Measurements from ENCODE around the gene IPMK. TPM values are rescaled to one million over a fixed set of nuclear protein-coding genes. Genes with fewer than 3 reads are reported as not detected.
"Not testable (repeated sequence)": the region's sequence is repeated elsewhere in the genome, so short reads cannot be mapped to it uniquely, and the experiment has no call there.

The IPMK gene
- total and polyA plus RNA-seq, 2 experiments from 2014 or later, result 5.5 to 17.8 TPM

DNA sequence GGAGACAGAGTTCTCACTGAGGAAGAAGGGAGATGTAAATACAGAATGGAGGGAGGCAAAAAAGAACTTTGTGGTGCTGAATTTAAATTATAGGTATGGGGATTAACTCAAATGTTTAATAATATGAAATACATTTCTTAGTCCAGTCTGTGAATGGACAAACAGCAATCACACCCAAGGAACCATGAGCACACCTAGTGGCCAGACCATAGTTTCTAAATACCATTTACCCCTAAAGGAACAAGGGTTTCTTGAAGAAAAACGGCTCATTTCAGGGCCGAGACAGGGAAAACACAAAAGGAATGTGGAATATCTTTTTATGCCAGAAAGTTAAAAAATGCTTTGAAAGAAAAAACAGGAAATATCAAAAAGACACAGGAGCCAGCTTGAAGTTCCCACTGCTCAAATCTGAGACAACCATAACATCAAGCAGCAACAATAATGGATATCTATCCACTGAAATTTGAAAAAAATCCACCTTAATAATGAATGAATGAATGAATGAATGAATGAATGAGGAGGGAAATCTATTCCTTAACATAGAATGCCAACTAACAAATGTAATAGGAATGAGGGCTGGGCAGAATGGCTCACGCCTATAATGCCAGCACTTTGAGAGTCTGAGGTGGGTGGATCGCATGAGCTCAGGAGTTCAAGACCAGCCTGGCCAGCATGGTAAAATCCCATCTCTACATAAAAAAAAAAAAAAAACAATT lies 8.6 kb downstream of the IPMK start:
- Mint-ChIP-seq H3K27me3 (ENCODE audit: insufficient read depth, low read depth, poor library complexity) (peaks cover 11% of the 10 kb centered on the region), H3K4me1 (peaks cover 19% of the 10 kb centered on the region), H3K9me3 (peaks cover 44% of the 10 kb centered on the region), H3K27ac (no peak overlapping the region), H3K36me3 (ENCODE audit: low read depth) (peaks cover 50% of the 10 kb centered on the region), H3K4me3 (no peak overlapping the region)
- Histone ChIP-seq H3F3A (replicated peaks; ENCODE audit: low read depth) (no peaks in the 10 kb centered on the region), H2AFZ (no peak overlapping the region), H3K4me2 (no peak overlapping the region), H4K20me1 (replicated peaks; ENCODE audit: insufficient read depth) (no peaks in the 10 kb centered on the region), H3K4me1 (ENCODE audit: insufficient read depth) (peaks cover 8% of the 10 kb centered on the region; the same call in 1 of the 2 replicates), H3K79me2 (replicated peaks; ENCODE audit: insufficient read depth) (peaks cover 83% of the 10 kb centered on the region), H3K9me2 (ENCODE audit: insufficient read depth) (no peaks in the 10 kb centered on the region), H3K4me3 (no peak overlapping the region), H3K27ac (ENCODE audit: low read depth) (no peak overlapping the region), H3K36me3 (ENCODE audit: insufficient read depth) (peaks cover 16% of the 10 kb centered on the region; the same call in 1 of the 2 replicates), H3K27me3 (ENCODE audit: insufficient read depth) (no peaks in the 10 kb centered on the region)
- ATAC-seq (no peak), DNase-seq (ENCODE audit: low spot score) (no peak)
- TF ChIP-seq EZH2phosphoT487 (IDR thresholded peaks at IDR 0.05; ENCODE audit: unreplicated experiment), result no peak
- TF ChIP-seq, protein P1, sequence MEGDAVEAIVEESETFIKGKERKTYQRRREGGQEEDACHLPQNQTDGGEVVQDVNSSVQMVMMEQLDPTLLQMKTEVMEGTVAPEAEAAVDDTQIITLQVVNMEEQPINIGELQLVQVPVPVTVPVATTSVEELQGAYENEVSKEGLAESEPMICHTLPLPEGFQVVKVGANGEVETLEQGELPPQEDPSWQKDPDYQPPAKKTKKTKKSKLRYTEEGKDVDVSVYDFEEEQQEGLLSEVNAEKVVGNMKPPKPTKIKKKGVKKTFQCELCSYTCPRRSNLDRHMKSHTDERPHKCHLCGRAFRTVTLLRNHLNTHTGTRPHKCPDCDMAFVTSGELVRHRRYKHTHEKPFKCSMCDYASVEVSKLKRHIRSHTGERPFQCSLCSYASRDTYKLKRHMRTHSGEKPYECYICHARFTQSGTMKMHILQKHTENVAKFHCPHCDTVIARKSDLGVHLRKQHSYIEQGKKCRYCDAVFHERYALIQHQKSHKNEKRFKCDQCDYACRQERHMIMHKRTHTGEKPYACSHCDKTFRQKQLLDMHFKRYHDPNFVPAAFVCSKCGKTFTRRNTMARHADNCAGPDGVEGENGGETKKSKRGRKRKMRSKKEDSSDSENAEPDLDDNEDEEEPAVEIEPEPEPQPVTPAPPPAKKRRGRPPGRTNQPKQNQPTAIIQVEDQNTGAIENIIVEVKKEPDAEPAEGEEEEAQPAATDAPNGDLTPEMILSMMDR (conservative IDR thresholded peaks at IDR 0.05; ENCODE audit: low read depth in 2 of 2), result peak; percentile 22 to 30; a peak in 1 of 4 replicates

DNA sequence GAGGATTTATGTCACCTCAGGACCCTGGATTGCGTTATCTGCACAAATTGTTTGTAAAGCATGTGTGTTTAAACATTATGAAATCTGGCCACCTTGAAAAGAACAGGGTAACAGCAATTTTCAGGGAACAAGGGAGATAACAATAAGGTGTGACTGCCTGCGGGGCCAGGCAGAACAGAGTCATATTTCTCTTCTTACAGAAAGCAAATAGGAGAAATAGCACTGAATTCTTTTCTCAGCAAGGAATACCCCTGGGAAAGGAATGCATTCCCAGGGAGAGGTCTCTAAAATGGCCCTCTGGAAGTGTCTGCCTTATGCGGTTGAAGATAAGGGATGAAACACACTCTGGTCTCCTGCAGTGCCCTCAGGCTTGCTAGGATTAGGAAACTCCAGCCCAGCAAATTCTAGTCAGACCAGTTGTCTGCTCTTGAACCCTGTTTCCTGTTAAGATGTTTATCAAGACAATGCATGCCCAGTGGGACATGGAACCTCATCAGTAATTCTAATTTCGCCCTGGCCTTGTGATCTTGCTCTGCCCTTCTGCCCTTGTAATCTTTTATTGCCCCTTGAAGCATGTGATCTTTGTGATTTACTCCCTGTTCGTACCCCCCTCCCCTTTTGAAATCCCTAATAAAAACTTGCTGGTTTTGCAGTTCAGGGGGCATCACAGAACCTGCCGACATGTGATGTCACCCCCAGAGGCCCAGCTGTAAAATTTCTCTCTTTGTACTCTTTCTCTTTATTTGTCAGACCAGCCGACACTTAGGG lies 11.5 kb downstream of the IPMK start:
- DNase-seq (ENCODE audit: low spot score), result peak; percentile 62
- not testable (repeated sequence) for H3K27ac ChIP-seq (ENCODE audit: low read depth); H3K27ac Mint-ChIP-seq; H4K20me1 ChIP-seq (replicated peaks; ENCODE audit: insufficient read depth); H3K4me2 ChIP-seq; H2AFZ ChIP-seq; H3K4me3 ChIP-seq; H3F3A ChIP-seq (replicated peaks; ENCODE audit: low read depth); H3K27me3 ChIP-seq (ENCODE audit: insufficient read depth); H3K9me2 ChIP-seq (ENCODE audit: insufficient read depth); H3K4me3 Mint-ChIP-seq; H3K4me1 Mint-ChIP-seq; H3K4me1 ChIP-seq (ENCODE audit: insufficient read depth); ATAC-seq
- peaks cover 63% of the 10 kb centered on the region for H3K36me3 Mint-ChIP-seq (ENCODE audit: low read depth)
- H3K9me3 Mint-ChIP-seq, result peaks cover 59% of the 10 kb centered on the region
- peaks cover 54% of the 10 kb centered on the region for H3K79me2 ChIP-seq (replicated peaks; ENCODE audit: insufficient read depth)
- peak; percentile 43; the same call in 1 of the 2 replicates for TF ChIP-seq ZNF331 (CRISPR knock-in tag; IDR thresholded peaks at IDR 0.05; ENCODE audit: low read depth)
- TF ChIP-seq CREB1 (CRISPR knock-in tag; IDR thresholded peaks at IDR 0.05; ENCODE audit: low read depth), result peak; percentile 43; the same call in 1 of the 2 replicates
- TF ChIP-seq, protein P2, sequence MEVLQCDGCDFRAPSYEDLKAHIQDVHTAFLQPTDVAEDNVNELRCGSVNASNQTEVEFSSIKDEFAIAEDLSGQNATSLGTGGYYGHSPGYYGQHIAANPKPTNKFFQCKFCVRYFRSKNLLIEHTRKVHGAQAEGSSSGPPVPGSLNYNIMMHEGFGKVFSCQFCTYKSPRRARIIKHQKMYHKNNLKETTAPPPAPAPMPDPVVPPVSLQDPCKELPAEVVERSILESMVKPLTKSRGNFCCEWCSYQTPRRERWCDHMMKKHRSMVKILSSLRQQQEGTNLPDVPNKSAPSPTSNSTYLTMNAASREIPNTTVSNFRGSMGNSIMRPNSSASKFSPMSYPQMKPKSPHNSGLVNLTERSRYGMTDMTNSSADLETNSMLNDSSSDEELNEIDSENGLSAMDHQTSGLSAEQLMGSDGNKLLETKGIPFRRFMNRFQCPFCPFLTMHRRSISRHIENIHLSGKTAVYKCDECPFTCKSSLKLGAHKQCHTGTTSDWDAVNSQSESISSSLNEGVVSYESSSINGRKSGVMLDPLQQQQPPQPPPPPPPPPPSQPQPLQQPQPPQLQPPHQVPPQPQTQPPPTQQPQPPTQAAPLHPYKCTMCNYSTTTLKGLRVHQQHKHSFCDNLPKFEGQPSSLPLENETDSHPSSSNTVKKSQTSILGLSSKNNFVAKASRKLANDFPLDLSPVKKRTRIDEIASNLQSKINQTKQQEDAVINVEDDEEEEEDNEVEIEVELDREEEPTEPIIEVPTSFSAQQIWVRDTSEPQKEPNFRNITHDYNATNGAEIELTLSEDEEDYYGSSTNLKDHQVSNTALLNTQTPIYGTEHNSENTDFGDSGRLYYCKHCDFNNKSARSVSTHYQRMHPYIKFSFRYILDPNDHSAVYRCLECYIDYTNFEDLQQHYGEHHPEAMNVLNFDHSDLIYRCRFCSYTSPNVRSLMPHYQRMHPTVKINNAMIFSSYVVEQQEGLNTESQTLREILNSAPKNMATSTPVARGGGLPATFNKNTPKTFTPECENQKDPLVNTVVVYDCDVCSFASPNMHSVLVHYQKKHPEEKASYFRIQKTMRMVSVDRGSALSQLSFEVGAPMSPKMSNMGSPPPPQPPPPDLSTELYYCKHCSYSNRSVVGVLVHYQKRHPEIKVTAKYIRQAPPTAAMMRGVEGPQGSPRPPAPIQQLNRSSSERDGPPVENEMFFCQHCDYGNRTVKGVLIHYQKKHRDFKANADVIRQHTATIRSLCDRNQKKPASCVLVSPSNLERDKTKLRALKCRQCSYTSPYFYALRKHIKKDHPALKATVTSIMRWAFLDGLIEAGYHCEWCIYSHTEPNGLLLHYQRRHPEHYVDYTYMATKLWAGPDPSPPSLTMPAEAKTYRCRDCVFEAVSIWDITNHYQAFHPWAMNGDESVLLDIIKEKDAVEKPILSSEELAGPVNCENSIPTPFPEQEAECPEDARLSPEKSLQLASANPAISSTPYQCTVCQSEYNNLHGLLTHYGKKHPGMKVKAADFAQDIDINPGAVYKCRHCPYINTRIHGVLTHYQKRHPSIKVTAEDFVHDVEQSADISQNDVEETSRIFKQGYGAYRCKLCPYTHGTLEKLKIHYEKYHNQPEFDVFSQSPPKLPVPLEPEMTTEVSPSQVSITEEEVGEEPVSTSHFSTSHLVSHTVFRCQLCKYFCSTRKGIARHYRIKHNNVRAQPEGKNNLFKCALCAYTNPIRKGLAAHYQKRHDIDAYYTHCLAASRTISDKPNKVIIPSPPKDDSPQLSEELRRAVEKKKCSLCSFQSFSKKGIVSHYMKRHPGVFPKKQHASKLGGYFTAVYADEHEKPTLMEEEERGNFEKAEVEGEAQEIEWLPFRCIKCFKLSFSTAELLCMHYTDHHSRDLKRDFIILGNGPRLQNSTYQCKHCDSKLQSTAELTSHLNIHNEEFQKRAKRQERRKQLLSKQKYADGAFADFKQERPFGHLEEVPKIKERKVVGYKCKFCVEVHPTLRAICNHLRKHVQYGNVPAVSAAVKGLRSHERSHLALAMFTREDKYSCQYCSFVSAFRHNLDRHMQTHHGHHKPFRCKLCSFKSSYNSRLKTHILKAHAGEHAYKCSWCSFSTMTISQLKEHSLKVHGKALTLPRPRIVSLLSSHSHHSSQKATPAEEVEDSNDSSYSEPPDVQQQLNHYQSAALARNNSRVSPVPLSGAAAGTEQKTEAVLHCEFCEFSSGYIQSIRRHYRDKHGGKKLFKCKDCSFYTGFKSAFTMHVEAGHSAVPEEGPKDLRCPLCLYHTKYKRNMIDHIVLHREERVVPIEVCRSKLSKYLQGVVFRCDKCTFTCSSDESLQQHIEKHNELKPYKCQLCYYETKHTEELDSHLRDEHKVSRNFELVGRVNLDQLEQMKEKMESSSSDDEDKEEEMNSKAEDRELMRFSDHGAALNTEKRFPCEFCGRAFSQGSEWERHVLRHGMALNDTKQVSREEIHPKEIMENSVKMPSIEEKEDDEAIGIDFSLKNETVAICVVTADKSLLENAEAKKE (CRISPR knock-in tag; IDR thresholded peaks at IDR 0.05), result peak; percentile 57; the same call in 1 of the 2 replicates
- H3K36me3 ChIP-seq (ENCODE audit: insufficient read depth), result peaks cover 16% of the 10 kb centered on the region; the same call in 1 of the 2 replicates
- peaks cover 11% of the 10 kb centered on the region for H3K27me3 Mint-ChIP-seq (ENCODE audit: insufficient read depth, low read depth, poor library complexity)

Data from GM23338 (cell line).